NOMO-1 (cell line): ENCODE data around the gene ELMO2.

ENCODE experiments used
- DNase-seq, 2 experiments: peaks; one replicate each; lab custom pipeline; 2025; ENCODE audit not compliant: unreplicated experiment in 2 of 2; lab: John Stamatoyannopoulos, UW

The ELMO2 gene

DNA sequence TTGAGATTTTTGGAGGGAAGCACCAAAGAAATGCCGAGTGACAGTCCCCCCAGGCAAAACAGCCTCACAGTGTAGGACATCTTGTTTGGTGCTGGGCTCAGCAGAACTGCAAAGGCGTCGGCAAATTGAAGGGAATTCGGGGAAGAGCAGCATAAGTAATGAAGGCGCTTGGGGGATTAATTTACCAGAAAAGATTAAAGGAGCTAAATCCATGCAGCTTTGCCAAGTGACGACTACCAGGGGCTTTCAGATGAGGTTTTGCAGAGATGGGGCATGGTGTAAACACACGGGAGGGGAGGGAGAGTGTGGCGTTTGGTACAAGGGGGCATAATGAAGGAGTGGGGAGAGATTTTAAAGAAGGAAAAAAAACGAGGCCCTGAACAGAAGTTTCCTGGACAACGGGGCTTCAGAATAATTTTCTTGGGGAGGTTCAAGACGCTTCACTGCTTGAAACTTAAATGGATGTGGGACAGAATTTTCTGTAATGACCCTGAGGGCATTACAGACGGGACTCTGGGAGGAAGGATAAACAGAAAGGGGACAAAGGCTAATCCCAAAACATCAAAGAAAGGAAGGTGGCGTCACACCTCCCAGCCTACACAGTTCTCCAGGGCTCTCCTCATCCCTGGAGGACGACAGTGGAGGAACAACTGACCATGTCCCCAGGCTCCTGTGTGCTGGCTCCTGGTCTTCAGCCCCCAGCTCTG, 52.8 kb downstream of the ELMO2 start:
- DNase-seq = no peak

DNA sequence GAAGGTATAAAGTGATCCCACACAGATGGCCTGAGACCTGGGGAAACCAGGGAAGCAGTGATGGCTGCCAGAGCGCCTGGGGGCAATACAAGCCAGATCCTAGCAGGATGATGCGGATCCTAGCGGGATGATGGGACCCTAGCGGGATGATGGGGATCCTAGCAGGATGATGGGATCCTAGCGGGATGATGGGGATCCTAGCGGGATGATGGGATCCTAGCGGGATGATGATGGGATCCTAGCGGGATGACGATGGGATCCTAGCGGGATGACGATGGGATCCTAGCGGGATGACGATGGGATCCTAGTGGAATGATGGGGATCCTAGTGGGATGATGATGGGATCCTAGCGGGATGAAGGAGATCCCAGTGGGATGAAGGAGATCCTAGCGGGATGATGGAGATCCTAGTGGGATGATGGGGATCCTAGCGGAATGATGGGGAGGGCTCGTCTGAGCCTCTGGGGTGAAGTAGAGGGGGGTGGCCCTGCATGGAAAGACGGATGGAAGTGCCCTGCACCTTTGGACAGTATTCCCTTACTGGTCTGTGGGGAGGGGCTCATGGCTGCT, 54.0 kb downstream of the ELMO2 start:
- no peak for DNase-seq

DNA sequence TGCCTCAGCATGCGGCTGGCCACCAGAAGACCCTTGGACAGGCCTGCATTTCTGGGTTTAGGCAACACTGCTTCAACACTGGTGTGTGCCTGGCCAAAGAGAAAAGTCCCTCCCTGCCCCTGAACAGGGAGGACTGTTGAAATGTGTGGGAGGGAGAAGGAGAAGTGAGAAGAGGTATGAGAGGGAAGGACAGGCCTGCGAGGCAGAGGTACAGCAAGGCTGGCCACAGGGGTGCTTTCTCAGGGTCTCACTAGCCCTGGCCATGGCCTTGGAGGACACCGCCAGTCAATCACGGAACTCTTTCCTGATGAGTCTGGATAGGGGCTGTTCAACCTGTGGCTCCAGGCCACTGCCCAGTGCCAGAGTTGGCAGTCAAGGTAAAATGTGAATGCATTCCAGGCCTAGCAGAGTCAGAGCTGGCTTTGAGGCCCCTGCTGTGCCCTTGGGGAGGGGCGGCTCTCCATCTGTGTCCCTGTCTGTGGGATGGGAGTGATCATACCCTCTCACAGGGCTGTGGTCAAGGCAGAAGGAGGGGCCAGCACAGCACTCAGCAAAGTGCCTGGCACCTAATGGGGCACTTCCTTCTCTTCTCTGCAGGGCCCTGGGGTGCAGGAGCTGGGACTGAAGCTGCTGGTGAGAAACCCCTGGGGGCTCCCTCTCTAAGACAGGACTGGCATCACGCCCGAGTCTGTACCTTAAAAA, 54.9 kb downstream of the ELMO2 start:
- no peak for DNase-seq

DNA sequence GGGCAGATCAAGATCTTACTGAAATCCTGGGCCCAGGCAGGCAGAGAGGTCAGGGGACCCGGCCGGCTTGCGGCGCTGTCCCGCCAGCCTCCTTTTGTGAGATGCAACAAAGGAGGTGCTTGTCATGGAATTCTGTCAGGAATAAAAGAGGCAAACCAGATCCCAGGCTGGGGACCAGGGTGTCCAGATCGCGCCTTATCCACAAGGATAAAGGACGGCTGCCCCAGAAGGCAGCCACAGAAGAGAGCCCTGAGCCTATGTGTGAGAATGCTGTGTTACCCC, 55.5 kb downstream of the ELMO2 start:
- DNase-seq = no peak

DNA sequence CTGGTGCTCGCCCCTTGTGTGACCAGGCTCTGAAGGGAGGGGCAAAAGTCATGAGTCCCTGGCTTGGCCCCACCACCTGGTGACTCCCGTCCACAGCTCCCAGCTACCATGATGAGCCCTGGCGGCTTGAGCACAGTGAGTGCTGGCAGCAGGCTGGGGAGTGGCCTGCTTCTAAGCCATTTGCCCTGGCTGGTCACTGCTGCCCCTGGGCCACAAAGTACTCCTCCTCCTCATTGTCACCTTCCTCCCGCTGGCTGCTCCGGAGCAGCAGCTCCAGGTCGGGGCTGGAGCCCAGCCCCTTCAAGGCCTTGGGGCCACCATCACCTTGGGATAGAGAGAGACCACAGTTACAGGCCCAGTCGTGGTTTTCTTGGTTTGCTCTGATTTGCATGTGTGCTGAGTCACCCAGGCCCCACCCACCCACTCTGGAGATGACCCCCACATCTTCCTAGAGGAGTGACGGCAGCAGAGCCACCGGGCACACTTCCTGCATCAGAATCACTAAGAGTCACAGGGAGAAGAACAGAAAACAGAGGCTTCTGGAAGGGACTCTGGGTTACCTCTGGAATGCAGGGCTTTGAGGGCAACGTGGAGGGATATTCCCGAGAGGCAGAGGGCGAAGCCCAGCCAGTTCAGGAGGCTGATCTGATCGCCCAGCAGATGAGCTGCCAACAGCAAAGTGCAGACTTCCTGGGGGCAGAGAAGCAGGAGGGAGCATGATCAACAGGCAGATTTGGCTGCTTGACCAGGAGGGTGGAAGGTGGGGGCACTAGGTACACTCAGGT, 56.0 kb downstream of the ELMO2 start:
- DNase-seq = peak; percentile 15 to 30

DNA sequence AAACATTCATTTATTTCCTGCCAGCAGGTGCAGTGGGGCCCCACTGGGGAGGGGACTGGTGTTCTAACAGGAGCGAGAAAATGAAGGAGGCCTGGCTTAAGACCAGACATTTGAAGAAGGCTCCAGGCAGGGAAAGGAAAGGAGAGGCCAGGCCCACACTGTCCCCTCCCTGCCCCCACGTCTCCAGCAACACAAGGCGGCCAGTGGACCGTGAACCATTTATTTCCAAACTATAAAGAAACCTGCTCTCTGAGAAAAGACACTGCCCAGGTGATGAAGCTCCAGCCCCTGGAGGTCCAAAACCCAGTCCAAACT, 56.7 kb downstream of the ELMO2 start:
- DNase-seq = no peak

DNA sequence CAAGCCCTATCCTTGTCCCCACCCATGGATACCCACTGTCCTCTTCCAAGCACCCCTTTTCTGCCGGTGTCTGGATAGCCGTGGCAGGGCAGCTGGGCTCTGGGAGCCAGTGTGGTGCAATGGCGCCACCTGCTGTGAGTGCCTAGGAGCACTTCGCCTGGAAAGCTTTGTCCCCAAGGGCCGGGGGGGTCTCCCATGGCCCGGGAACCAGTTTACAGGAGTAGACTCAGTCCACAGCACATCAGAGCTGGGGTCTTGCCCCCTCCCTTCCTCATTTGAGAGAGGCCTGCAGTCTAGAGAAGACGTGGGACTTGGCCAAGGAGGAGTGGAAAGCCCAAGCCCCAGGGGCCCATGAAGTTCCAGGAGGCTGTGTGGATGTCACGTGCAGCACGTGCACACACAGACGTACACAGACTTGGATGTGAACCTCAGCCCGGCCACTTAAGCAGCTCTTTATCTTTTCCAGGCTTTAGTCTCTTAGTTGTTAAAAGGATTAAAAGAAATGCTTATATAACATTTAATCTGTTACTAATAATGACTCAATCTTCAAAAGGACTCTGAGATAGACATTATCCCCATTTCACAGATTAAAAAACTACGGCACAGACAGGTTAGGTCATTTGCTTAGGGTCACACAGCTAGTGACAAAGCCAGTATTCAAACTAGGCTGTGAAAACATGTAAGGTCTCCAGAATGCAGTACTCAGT, 57.2 kb downstream of the ELMO2 start:
- DNase-seq = peak in 1 of 2 experiments; percentile 4

DNA sequence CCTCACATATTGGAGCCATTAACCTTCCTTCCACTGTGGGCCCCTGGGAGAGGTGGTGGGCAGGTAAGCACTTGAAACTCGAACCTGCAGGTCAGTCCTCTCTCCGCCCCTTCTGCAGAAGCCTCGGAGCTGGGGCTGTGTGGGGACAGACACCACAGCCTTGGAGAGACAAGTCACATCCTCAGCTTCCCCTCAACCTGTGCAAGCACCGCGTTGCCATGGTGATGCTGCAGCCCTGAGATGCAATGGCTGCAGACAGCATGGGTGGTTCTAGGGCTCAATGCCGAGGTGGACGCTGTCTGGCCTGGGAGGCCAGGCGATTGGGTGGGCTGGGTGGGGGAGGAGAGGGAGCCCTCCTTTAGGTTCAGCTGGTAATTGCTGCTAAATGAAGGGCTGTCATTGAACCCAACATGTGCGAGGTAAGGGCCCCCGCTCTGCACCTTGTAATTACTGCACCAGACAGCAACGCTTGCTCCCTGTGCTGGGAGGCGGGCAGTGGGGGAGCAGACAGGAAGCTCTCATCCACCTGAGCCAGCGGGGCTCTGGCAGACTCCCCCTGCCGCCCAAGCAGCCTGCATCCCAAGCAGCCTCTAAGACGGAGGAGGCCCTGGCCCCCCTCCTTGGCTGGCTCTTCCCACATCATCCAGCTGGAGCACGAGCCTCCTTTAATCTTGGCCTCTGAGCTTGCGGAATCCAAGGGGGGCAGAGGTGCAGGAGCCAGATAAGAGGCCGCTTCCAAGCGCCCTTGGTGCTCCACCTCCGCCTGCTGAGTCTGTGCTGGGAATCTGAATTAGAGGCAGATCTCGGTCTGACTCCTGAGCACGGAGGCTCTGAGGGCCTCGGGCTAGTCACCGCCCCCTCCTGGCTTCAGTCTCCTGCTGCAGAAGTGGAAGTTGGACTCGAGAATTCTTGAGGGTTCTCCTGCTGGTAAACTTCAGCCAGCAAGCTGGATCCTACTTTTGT, 58.3 kb downstream of the ELMO2 start:
- no peak for DNase-seq

DNA sequence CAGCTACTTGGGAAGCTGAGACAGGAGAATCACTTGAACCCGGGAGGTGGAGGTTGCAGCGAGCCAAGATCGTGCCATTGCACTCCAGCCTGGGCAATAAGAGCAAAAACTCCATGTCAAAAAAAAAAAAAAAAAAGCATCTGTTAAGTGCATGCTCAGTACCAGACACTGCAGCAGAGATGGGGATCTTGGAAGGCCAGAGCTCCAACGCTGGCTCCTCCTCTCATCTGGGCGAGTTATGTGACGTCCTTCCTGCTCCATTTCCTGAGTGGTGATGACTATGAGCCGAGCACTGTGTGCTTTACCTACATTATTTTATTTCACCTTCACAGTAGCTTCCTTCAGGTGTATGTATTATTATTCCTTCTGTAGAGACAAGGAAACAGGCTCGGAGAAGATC, 59.6 kb downstream of the ELMO2 start:
- no peak for DNase-seq

DNA sequence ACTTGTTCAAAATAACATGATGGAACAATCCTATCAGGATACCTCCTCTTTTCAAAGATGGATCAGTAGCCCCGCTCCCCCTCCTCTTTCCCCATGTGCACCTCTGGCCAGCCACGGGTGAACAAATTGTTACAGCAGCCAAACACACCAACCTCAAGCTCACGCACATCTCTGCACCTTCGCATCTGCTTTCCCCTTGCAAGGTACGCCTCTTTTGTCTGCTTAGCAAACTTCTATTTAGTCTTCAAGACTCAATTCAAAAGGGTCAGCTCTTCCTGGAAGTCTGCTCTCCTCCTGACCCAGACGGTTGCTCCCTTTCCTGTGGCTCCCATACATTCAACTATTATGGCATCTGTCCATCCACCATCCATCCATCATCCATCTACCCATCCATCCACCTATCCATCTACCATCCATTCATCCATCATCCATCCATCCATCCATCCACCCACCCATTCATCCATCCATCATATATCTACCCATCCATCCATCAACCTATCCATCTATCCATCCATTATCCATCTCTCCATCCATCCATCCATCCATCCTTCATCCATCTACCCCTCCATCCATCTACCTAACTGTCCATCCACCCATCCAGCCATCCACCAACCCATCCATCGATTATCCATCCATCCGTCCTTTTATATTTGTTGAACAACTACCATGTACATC, 61.8 kb downstream of the ELMO2 start:
- DNase-seq = no peak

DNA sequence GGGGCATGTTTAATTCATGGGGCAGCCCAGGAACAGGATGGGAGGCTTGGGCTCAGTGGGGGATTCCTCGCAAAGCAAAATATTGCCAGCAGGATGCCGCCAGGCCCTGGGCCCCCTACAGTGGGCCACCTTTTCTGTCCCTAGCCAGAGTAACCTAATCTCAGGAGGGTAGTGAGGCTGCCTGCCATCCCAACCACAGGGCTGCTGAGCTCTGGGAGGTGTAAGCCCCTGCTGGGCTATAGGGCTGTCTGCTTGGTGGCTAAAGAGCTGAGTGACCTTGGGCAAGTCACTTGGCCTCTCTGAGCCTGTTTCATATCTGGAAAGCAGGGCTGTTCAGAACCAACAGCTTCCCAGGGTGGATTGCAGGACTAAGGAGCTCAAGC, 62.4 kb downstream of the ELMO2 start:
- no peak for DNase-seq

DNA sequence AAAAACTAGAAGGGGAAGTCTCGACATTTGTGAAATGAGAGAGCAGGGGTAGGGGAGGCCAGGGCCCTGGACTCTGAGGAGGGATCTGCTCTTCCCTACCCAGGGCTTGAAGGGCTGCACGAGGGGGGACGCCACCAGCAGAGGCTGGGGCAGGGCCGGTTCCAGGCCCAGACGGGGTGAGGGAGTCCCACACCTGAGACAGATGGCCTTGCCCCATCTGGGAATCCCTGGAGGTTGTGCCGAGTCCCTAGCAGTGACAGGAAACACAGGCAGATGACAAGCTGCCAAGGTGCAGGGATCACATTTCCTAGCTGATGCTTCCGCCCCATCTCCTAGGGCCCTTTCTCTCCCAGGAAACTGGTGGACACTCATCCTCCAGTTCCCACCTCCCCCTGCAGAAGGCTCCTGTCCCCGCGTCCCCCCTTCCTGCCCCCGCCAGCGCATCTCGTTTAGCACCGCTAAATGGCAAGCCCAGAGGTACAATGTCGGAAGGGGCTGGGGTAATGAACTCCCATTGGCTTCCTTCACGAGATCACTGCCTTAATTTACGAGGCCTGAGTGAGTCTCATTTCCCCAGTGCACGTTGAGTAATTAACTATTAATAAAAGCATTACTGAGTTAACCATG, 63.0 kb downstream of the ELMO2 start:
- peak in 1 of 2 experiments; percentile 34 for DNase-seq

DNA sequence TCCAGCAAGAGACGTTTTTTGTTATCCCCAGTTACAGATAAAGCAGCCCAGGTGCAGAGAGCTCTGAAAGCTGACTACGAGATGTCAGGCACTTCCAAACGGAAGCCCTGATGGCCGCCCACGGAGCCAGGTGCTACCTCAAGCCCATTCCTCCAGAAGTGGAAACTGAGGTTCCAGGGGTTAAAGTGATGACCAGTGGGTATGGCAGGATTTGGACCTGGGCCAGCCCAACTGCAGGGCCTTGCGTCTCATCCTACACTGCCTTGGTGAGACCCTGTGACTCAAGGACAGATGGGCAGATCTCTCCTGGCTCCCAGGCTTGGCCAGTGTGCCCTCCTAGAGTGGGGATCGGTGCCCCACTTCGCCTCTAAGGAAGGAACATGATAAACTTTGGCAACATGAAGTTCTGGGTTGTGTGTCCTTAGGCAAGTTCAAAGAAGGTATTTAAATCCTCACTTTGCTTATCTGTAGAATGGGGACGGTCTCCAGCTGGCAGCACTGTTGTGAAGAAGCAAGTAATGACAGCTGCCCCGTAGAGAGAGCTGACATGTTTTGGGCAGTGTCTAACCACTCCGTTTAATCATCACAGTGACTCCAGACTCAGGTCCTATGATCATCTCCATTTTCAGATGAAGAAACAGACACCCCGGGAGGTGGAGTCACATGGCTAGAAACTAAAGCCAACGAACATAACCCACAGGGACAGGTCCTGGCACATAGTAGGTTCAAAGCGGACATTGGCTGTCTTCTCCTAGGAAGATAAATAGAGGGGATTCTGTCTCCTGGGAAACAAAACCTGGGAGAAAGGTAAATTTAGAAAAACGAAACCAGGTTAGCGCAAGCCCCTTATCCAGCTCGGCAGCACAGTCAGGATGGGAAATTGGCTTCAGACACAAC, 63.7 kb downstream of the ELMO2 start:
- DNase-seq = peak in 1 of 2 experiments; percentile 10

DNA sequence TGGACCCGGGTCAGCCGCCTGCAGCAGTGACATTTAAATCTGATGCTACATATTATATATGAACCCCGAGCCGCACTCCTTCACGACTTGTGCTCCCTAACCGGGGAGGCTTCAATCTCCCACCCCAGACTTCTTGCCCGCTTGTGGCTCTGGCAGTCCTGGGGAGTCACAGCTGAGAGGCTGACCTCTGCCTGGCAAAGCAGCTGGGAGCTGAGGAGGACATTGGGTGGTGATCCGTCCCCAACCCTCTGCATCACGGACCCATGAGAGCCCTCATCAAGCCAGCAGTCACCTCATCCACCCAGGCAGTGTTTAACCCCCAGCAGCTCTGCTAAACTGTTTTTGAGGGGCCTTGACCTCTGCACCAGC, 64.4 kb downstream of the ELMO2 start:
- DNase-seq = no peak

DNA sequence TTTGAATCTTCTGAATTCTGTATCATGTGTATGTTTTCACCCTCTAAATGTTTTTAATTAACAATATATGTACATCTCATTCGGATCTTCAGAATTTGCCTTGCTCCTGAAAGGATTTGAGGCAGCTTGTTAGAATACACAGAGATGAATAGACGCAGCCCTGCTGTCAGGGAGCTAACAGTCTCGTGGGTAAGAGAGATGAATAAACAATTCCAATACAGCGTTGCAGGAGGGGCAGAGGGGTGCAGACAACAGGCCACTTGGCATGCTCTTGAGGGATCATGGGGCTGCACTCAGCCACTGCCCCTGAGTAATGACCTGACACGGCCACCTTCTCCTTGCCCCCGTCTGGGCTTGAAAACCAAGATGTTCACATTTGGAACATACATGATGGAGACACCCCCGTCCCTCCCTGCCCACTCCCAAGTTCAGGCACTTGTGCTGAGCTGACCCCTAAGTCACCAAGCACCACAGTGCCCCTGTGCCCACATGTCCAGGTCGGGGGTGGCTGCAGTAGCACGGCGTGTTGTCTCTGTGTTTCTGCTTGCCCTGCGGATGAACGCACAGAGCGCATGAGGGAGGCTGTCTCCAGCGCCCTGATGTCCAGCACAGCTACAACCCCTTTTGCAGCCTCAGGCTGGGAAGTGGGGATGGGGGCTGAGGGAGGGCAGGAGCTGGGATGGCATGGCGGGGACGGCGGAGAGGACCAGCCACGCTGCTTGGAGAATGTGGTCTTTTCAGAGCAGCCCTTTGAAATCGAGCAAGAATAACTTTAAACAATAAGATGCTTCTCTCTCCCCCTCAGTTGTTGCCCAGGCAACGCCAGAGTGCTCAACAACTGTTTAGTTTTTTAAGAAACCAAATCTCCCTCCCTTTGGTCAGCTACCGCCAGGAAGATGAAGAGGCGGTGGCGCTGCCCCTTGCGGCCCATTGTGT, 65.1 kb downstream of the ELMO2 start:
- no peak for DNase-seq

DNA sequence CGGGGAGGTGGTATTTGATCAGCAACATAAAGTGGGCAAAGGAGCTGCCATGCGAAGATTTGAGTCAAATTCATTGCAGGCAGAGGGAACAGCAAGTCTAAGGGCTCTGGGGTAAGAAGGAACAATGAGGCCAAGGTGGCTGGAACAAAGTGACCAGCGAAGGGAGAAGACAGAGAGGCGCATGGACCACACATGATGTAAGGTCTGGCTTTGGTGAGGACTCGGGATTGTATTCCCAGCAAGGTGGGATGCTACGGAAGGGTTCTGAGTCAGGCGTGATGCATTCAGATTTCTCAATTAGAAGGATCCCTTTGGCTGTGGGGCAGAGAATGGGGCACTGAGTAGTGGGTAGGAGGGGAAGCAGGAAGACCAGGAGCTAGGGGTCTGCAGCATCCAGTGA, 67.4 kb downstream of the ELMO2 start:
- DNase-seq = no peak

DNA sequence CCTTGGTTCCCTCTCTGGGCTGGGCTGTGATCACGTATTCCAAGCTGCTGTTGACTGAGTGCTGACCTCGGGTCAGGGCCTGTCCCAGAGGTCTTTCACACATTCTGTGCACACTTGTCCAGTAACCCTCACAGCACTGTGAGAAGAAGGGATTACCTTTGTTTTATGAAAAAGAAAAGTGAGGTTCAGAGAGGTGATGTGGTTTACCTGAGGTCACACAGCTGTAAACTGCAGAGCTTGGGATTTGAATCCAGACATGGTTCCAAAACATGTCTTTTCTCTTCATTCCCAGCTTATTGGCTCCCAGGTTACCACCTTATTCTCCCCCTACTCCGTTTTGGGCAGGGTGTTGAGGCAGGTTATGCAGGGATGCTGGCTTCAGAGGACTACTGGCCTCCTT, 69.7 kb downstream of the ELMO2 start:
- DNase-seq = no peak
